ENCODE results near the gene THOC7. TPM values are rescaled to one million over a fixed set of nuclear protein-coding genes. Genes with fewer than 3 reads are reported as not detected.

The THOC7 gene
- total RNA-seq, 4 donors from 2014 or later = 25.4 to 86.2 (median 52.0) TPM

DNA sequence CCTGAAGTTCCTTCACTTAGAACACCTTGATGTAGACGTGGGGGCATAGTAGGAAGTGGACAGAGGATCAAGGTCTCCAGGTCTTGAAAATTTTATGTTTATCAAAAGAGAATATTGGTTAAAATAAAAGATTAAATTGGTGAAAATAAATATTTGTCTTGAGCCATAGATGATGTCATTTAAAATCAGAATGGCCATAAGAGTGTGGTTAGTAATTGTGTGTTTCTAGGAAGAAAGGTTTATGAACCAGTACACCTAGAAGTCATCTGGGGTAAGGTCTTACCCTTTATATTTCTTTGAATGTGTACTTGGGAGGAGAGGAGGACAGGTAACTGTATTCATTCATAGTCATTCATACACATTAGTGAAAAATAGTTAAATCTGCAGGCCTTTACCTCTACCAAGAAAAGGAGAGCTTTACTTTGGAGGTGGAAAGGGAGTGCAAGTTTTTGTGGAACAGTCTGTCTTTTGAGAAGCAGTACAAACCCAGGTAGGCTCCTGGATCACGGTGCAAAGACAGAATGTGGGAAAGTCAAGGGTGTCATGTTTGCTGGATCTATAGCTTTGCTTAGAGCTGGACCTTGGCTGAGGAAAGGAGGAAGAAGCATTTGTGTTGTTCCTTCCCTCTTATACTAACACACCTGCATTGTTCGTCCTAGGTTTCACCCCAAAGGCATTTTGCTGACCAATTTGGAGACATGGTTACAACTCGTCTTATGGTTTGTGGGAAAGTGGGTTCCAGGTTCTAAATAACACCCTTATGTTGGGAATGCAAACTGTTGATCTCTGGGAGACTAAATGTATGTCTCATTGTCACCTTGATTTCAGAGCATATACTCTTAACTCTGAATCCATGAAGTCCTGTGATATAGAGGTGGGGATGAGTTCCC lies 42.4 kb upstream of the THOC7 start:
- Histone ChIP-seq H3K27ac (no peak overlapping the region), H3K36me3 (no peaks in the 10 kb centered on the region), H3K4me1 (peaks cover 0 to 2% of the 10 kb centered on the region in 2 donors), H3K4me3 (no peak overlapping the region), H3K27me3 (no peaks in the 10 kb centered on the region), H3K9me3 (no peaks in the 10 kb centered on the region)
- intact Hi-C loops (cut with DNase I; ENCODE audit: low total_unique reads) = no loop called here
- DNase-seq = no peak
- no peak for TF ChIP-seq POLR2A (IDR thresholded peaks at IDR 0.05)
- TF ChIP-seq, protein P1, sequence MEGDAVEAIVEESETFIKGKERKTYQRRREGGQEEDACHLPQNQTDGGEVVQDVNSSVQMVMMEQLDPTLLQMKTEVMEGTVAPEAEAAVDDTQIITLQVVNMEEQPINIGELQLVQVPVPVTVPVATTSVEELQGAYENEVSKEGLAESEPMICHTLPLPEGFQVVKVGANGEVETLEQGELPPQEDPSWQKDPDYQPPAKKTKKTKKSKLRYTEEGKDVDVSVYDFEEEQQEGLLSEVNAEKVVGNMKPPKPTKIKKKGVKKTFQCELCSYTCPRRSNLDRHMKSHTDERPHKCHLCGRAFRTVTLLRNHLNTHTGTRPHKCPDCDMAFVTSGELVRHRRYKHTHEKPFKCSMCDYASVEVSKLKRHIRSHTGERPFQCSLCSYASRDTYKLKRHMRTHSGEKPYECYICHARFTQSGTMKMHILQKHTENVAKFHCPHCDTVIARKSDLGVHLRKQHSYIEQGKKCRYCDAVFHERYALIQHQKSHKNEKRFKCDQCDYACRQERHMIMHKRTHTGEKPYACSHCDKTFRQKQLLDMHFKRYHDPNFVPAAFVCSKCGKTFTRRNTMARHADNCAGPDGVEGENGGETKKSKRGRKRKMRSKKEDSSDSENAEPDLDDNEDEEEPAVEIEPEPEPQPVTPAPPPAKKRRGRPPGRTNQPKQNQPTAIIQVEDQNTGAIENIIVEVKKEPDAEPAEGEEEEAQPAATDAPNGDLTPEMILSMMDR (IDR thresholded peaks at IDR 0.05) = no peak

DNA sequence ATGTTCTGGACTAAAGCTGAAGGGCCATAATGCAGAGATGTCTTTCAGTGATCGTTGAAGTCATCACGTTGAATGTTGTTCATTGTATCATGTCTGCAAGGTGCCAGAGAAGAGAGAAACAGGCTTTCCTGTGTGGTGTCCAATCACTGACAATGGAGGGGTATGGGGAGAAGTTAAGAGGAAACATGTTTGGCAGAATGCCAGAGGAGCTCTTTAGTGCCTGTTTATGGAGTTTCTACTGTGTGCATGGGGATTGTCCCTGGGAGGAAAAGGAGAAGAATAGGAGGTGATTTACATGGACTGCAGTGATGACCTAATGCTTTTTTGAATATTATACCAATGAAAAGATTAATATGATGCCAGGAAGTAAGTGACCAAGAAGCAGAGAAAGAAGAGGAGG lies 36.9 kb upstream of the THOC7 start:
- no peaks in the 10 kb centered on the region for H3K36me3 ChIP-seq
- no peak overlapping the region for H3K27ac ChIP-seq
- intact Hi-C loops (cut with DNase I; ENCODE audit: low total_unique reads) = no loop called here
- H3K4me3 ChIP-seq = no peak overlapping the region
- TF ChIP-seq, protein P1 (IDR thresholded peaks at IDR 0.05) = no peak
- TF ChIP-seq POLR2A (IDR thresholded peaks at IDR 0.05) = no peak
- H3K9me3 ChIP-seq = no peaks in the 10 kb centered on the region
- no peak for DNase-seq
- no peaks in the 10 kb centered on the region for H3K4me1 ChIP-seq
- H3K27me3 ChIP-seq = no peaks in the 10 kb centered on the region

DNA sequence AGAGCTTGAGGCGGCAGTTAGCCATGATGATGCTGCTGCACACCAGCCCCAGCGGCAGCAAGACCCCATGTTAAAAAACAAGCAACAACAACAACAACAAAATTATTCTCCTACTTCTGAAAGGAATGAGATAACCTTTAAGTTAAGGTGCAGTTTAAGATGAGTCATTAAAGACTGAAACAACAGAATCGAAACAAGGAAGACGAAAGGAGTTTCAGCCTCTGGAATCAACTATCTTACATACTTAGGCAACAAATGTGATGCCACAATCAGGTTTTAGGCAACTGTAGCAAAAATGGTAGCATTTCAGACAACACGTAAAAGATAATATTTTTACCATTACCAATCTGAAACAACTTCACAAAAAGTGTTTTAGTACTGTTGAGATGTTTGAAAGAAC lies 36.4 kb upstream of the THOC7 start:
- TF ChIP-seq, protein P1 (IDR thresholded peaks at IDR 0.05) = no peak
- no peak for TF ChIP-seq POLR2A (IDR thresholded peaks at IDR 0.05)
- Histone ChIP-seq H3K4me3 (no peak overlapping the region), H3K9me3 (no peaks in the 10 kb centered on the region), H3K36me3 (no peaks in the 10 kb centered on the region), H3K27ac (no peak overlapping the region), H3K4me1 (no peaks in the 10 kb centered on the region), H3K27me3 (no peaks in the 10 kb centered on the region)
- intact Hi-C loops (cut with DNase I; ENCODE audit: low total_unique reads) = no loop called here
- DNase-seq = no peak

DNA sequence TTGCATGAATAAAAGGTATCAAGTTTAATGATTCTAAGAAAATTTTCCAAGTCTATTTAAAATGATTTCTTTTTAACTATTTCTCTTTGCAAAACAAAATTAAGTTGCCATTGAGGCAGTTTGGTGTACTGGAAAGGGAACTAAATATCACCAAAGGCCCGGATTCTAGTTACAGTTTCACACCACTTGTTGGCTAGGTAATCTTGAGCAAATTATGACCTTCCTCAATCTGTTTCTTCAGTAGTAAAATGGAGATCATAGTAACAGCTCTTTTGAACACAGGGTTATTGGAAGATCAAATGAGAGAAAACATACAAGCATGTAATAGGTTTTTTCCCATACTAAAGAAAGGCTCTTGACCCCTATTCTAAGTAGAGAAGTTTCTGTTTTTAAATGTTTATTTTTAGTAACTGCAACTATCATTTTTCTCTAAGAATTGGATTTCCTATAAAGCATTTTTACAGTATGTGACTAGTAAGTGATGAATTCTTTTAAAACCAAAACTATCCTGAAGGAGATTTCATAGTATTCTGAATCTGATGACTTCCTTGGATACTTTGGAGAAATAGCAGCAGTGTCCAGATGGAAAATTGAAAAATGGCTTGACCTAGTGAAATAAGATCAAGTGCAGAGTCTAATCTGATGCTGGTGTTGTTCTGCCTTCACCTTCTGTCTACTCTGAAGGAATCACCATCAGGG lies 32.9 kb upstream of the THOC7 start:
- no peaks in the 10 kb centered on the region for H3K36me3 ChIP-seq
- H3K9me3 ChIP-seq = no peaks in the 10 kb centered on the region
- H3K27ac ChIP-seq = no peak overlapping the region
- TF ChIP-seq, protein P1 (IDR thresholded peaks at IDR 0.05) = no peak
- TF ChIP-seq POLR2A (IDR thresholded peaks at IDR 0.05) = no peak
- H3K27me3 ChIP-seq = no peaks in the 10 kb centered on the region
- no peak overlapping the region for H3K4me3 ChIP-seq
- no peak for DNase-seq
- no peaks in the 10 kb centered on the region for H3K4me1 ChIP-seq
- intact Hi-C loops (cut with DNase I; ENCODE audit: low total_unique reads) = no loop called here
